ENCODE measurements around the gene THSD4.
"Not testable (repeated sequence)": the region's sequence is repeated elsewhere in the genome, so short reads cannot be mapped to it uniquely, and the experiment has no call there.

The THSD4 gene

GRCh38 chr15:71391421-71392088 is 276.3 kb downstream of the THSD4 start:
- TF ChIP-seq CTCF (conservative IDR thresholded peaks at IDR 0.05; ENCODE audit: low read depth, low read length) = no peak
- no peak for DNase-seq (ENCODE audit: low read depth)
- H3K4me3 ChIP-seq (ENCODE audit: low read length) = no peak overlapping the region

DNA sequence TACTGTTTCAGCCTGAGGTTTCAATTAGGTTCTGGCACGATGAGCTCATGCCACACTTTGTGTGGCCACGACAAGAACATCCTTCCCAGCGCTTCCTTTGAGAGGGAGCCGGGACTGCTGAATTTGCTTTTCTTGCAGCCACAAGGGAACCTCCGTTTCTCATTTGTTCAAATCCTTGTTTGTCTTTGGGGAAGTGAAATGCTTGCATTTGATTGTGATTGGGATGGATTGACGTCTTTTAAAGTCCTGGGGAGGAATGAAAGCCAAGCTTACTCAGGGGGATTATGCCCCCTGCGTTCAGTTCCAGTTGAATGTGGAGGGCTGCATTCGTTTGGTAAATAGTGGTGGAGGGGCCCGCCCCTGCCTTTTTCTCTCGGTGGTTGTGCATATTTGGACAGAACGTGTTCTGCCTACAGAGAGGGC is 277.6 kb downstream of the THSD4 start:
- DNase-seq (ENCODE audit: low read depth) = no peak
- no peak overlapping the region for H3K4me3 ChIP-seq (ENCODE audit: low read length)
- TF ChIP-seq CTCF (conservative IDR thresholded peaks at IDR 0.05; ENCODE audit: low read depth, low read length) = no peak

DNA sequence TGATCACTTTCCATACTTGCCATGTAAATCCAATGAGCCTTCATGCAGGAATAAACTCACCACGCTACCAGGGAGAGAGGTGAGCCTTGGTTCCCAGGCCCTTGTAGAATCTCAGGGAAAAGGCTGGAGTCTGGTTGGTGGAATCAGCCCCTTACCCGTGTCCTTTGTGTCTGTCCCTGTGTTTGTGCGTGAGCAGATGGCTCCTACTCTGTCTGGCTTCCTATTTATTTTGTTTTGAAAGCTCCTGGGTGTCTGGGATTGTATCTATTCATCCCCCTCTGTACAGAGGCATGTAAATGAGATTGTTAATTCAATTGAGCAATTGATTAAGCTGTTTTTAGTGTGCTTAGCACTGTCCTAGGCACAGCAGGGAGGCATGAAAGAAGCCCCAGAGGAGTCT is 278.1 kb downstream of the THSD4 start:
- H3K4me3 ChIP-seq (ENCODE audit: low read length) = no peak overlapping the region
- no peak for TF ChIP-seq CTCF (conservative IDR thresholded peaks at IDR 0.05; ENCODE audit: low read depth, low read length)
- DNase-seq (ENCODE audit: low read depth) = no peak

GRCh38 chr15:71396536-71397125 is 281.4 kb downstream of the THSD4 start:
- no peak overlapping the region for H3K4me3 ChIP-seq (ENCODE audit: low read length)
- TF ChIP-seq CTCF (conservative IDR thresholded peaks at IDR 0.05; ENCODE audit: low read depth, low read length) = no peak
- no peak for DNase-seq (ENCODE audit: low read depth)

DNA sequence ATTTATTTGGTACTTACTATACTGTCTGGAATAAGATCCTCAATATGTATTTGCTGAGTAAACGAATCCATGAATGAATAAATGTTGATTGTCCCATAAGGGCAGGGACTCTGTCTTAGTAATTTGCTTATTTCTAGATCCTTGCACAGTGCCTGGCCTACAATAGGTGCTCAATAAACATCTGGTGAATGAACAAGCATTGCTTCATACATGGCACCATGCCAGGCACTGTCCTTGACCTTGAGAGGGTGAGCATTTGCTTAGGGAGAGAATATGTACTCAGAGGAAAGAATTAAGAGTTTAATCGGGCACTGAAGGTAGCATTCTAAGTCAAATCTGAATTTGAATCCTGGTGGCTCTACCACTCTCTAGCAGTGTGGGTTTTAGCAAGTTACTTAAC is 282.1 kb downstream of the THSD4 start:
- no peak for TF ChIP-seq CTCF (conservative IDR thresholded peaks at IDR 0.05; ENCODE audit: low read depth, low read length)
- DNase-seq (ENCODE audit: low read depth) = no peak
- no peak overlapping the region for H3K4me3 ChIP-seq (ENCODE audit: low read length)

GRCh38 chr15:71400294-71400693 is 285.0 kb downstream of the THSD4 start:
- TF ChIP-seq CTCF (conservative IDR thresholded peaks at IDR 0.05; ENCODE audit: low read depth, low read length) = no peak
- no peak for DNase-seq (ENCODE audit: low read depth)
- H3K4me3 ChIP-seq (ENCODE audit: low read length) = no peak overlapping the region

- not testable (repeated sequence) for DNase-seq (ENCODE audit: low read depth); H3K4me3 ChIP-seq (ENCODE audit: low read length)
These were observed 286.5 kb downstream of the THSD4 start for GRCh38 chr15:71401728-71402127.

Measured in retinal pigment epithelial cell (primary cell).